ENCODE results near the gene NLRP10.

Gene NLRP10

DNA sequence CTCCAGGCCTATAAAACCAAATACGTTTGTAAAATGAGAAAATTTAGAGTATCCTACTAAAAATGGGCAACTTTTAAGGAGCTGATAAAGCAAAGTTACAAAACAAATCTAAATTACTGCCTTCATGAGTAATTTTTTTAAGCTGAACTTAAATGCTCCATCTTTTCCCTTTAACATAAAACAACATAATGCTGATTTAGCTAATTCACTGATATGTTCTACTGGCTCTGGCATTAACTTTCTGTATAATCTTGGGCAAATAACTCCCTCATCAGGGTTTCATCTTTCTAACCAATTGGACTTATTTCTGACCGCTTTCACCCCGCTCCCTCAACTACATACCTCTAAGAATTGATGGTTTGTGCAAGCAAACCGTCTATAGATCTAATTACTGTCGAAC, 24.1 kb downstream of the NLRP10 start:
- no peaks in the 10 kb centered on the region for H3K4me1 ChIP-seq
- H3K9me3 ChIP-seq (ENCODE audit: control insufficient read depth, low read length) = no peaks in the 10 kb centered on the region
- H3K4me3 ChIP-seq (ENCODE audit: low read depth, low read length) = no peak overlapping the region
- H3K27me3 ChIP-seq (ENCODE audit: control insufficient read depth, insufficient read depth, low read length) = no peaks in the 10 kb centered on the region
- H3K27ac ChIP-seq = no peak overlapping the region
- H2AFZ ChIP-seq = no peak overlapping the region
- no peak overlapping the region for H3K9ac ChIP-seq
- H3K36me3 ChIP-seq (ENCODE audit: control insufficient read depth, insufficient read depth, low read length) = no peaks in the 10 kb centered on the region
- no peaks in the 10 kb centered on the region for H3K79me2 ChIP-seq
- H3K4me2 ChIP-seq (ENCODE audit: low read length) = no peak overlapping the region
- TF ChIP-seq CTCF (IDR thresholded peaks at IDR 0.05) = no peak

DNA sequence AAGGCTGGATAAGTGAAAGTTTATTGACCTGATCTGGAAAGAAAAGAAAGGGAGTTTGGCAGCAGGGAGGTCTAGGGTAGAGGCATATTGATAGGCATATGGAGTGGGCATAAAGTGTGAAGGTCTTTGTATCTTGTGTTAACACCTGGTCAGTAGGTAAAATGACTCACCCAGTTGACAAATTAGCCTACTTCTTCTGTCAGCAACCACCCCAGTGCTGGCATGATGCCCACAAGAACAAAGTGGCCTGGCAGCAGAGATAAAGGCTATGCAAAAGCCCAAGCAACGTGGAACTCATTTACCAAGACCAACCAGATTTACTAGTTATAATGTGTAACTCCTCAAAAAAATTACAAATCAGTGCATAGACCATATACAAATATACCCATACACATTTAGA, 28.6 kb downstream of the NLRP10 start:
- Histone ChIP-seq H3K4me1 (no peaks in the 10 kb centered on the region), H2AFZ (no peak overlapping the region), H3K4me3 (ENCODE audit: low read depth, low read length) (no peak overlapping the region), H3K79me2 (no peaks in the 10 kb centered on the region), H3K4me2 (ENCODE audit: low read length) (no peak overlapping the region), H3K36me3 (ENCODE audit: control insufficient read depth, insufficient read depth, low read length) (no peaks in the 10 kb centered on the region), H3K9me3 (ENCODE audit: control insufficient read depth, low read length) (no peaks in the 10 kb centered on the region), H3K27ac (no peak overlapping the region), H3K27me3 (ENCODE audit: control insufficient read depth, insufficient read depth, low read length) (no peaks in the 10 kb centered on the region), H3K9ac (no peak overlapping the region)
- TF ChIP-seq CTCF (IDR thresholded peaks at IDR 0.05) = no peak

DNA sequence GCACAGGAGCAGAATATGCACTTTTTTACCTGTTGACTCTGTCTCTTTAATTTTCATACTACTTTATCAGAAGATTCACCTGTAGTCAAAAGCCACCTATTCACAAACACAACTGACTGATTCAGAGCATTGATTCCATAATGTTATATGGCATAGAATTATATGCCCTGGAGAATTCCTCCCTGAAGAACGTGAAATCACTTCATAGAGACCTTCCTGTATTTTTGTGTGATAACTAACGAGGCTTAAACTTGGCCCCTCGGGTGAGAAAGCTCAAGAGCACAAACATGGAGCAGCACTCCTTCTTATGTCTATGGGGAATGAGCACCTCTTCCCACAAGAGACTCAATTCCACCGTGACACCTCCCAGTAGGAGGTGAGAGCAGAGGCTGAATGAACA, 34.1 kb downstream of the NLRP10 start, which contains the start of gene OR10A6:
OR10A6 (minus strand) TSS at position 101 of the 400 bp plus-strand sequence. CDS start 2,606 bp downstream, outside the sequence.
- H3K4me2 ChIP-seq (ENCODE audit: low read length) = no peak within 1 kb of the TSS
- no peaks in the 10 kb centered on the region for H3K9me3 ChIP-seq (ENCODE audit: control insufficient read depth, low read length)
- H3K4me1 ChIP-seq = no peaks in the 10 kb centered on the region
- no peak within 1 kb of the TSS for H3K4me3 ChIP-seq (ENCODE audit: low read depth, low read length)
- no peak within 1 kb of the TSS for H2AFZ ChIP-seq
- H3K27ac ChIP-seq = no peak within 1 kb of the TSS
- no peak within 1 kb of the TSS for H3K9ac ChIP-seq
- no peaks in the 10 kb centered on the region for H3K79me2 ChIP-seq
- no peaks in the 10 kb centered on the region for H3K27me3 ChIP-seq (ENCODE audit: control insufficient read depth, insufficient read depth, low read length)
- TF ChIP-seq CTCF (IDR thresholded peaks at IDR 0.05) = no peak
- H3K36me3 ChIP-seq (ENCODE audit: control insufficient read depth, insufficient read depth, low read length) = no peaks in the 10 kb centered on the region

DNA sequence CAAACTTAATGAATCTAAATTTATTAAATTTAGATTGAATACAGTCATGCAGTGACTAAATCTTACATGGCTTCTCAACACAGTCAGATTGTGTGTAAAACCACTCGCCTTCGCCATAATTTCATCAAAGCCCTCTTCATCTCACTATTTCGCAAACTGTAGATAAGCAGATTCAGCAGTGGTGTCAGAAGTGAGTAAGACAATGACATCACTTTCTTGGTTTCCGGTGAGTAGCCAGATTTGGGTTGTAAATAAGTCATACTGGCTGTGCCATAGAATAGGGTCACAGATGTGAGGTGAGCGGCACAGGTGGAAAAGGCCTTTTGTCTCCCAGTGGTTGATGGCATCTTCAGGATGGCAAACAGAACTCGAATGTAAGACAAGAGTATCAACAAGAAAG, 37.6 kb downstream of the NLRP10 start:
- TF ChIP-seq CTCF (IDR thresholded peaks at IDR 0.05) = no peak
- Histone ChIP-seq H3K36me3 (ENCODE audit: control insufficient read depth, insufficient read depth, low read length) (no peaks in the 10 kb centered on the region), H3K4me2 (ENCODE audit: low read length) (no peak overlapping the region), H3K9me3 (ENCODE audit: control insufficient read depth, low read length) (no peaks in the 10 kb centered on the region), H3K4me1 (no peaks in the 10 kb centered on the region), H2AFZ (no peak overlapping the region), H3K79me2 (no peaks in the 10 kb centered on the region), H3K27ac (no peak overlapping the region), H3K4me3 (ENCODE audit: low read depth, low read length) (no peak overlapping the region), H3K27me3 (ENCODE audit: control insufficient read depth, insufficient read depth, low read length) (no peaks in the 10 kb centered on the region), H3K9ac (no peak overlapping the region)

- Histone ChIP-seq H3K27ac (no peak overlapping the region), H3K4me1 (no peaks in the 10 kb centered on the region)
- no peak for TF ChIP-seq CTCF (IDR thresholded peaks at IDR 0.05)
Measured at GRCh38 chr11:7924536-7924935, 40.7 kb downstream of the NLRP10 start.

More at GRCh38 chr11:7924536-7924935, 40.7 kb downstream of the NLRP10 start:
- no peak overlapping the region for H3K9ac ChIP-seq
- no peak overlapping the region for H3K4me2 ChIP-seq (ENCODE audit: low read length)
- no peak overlapping the region for H2AFZ ChIP-seq
- H3K4me3 ChIP-seq (ENCODE audit: low read depth, low read length) = no peak overlapping the region
- no peaks in the 10 kb centered on the region for H3K27me3 ChIP-seq (ENCODE audit: control insufficient read depth, insufficient read depth, low read length)
- no peaks in the 10 kb centered on the region for H3K79me2 ChIP-seq
- no peaks in the 10 kb centered on the region for H3K36me3 ChIP-seq (ENCODE audit: control insufficient read depth, insufficient read depth, low read length)
- no peaks in the 10 kb centered on the region for H3K9me3 ChIP-seq (ENCODE audit: control insufficient read depth, low read length)

Data from parathyroid adenoma (tissue), 2 donors.